GM18505 (cell line): ENCODE results near the gene SLC17A1.
"Not testable (repeated sequence)": the region's sequence is repeated elsewhere in the genome, so short reads cannot be mapped to it uniquely, and the experiment has no call there.

Source experiments
- ATAC-seq: cut with Tn5 transposase; IDR thresholded peaks from one replicate; pipeline ENCODE4 v1.9.1; 2021; ENCODE audit not compliant: unreplicated experiment
- POLR2A ChIP-seq: IDR thresholded peaks from 4 replicates; pipeline ENCODE4 v1.6.1; 2011; ENCODE audit warnings: borderline replicate concordance; ENCODE audit not compliant: insufficient read depth, insufficient read length; ENCODE audit errors: extremely low read depth

Gene SLC17A1

DNA sequence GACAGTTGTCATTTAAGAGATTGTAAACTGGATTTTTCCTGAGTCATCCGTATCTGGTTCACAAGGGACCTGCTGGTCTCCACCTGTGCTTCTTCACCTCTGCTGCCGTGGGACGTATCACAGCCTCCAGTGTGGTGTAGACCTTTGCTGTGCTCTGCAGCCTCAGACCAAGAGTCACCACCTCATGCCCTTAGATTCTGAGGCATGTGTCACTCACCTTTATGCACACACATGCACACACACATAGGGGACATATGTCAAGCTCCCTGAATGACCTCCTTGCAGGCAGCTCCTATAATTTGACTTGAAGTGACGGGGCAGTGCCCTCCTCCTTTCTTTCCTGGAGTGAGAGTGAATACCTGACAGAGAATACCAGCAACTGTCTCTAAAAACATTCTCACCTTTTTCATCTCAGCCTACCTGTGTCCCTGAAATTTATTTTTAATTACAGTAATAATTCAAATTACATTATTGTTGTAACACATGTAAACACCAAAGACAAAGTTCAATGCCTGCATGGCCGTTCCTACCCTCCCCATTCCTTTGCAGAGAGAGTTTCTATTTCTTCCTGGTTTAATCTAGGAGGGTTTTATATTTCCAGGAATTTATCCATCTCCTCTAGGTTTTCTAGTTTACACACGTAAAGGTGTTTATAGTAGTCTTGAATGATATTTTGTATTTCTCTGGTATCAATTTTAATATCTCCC is 73.8 kb downstream of the SLC17A1 start:
- no peak for TF ChIP-seq POLR2A
- no peak for ATAC-seq

GRCh38 chr6:25756382-25757363 is 75.2 kb downstream of the SLC17A1 start:
- no peak for TF ChIP-seq POLR2A
- ATAC-seq = no peak

DNA sequence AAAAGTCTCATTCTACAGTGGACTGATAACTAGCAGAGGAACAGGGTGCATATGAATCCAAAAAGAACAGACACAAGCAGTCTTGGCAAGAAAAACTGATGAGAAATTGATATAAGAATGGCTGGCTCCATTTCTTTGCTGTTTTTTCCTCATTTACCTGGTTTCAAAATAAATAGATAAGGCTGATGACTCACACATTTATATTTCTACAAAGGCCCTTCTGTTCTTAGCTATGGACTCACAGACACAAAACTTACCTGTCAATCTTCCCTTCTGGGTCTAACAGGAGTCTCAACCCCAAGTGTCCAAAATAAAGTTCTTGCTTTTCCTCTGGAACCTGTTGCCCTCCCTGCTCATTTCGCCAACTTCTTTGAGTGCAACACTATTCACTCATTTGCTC is 76.4 kb downstream of the SLC17A1 start:
- ATAC-seq = no peak
- TF ChIP-seq POLR2A = no peak

DNA sequence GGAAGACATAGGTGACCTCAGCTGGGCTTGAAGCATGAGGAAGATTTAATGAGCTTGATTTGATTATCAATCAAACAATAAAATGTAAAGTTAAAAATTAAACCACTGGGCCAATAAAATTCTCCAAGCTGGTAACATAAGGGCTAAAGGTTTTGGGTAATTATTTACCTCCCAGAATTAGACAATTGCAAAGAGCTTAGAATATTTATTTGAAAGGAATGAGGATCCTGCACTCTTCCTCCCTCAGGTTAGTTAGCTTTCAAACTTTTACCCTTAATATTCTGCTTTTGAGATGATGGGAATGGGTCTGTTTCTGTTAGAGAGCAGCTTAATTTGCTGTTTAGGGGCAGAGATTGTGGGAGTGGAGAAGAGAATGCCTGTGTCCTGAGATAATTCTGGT is 77.3 kb downstream of the SLC17A1 start, which contains the start of gene SLC17A4:
TSS of gene SLC17A4 (plus strand) at position 208 of the 400 bp plus-strand sequence. CDS start 7,221 bp downstream, outside the sequence.
- ATAC-seq = no peak
- no peak for TF ChIP-seq POLR2A

DNA sequence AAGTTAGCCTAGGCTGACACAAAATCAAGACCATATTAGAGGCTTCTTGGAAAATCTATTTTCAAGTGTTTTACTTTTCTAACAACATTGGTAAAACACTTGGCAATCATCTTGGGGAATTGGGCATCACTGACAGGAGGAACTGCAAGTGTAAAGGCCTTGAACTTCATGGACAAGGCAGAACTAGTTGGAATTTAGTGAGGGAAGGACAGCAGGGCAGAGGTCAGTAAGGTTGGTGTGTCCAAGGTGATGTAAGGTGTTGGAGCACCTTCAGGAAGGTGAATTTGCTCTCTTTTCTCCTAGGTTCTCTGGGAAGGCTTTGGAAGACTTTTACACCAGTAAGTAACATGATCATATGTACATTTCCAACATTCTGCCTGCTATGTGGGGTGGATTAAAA is 78.8 kb downstream of the SLC17A1 start:
- TF ChIP-seq POLR2A = no peak
- no peak for ATAC-seq

DNA sequence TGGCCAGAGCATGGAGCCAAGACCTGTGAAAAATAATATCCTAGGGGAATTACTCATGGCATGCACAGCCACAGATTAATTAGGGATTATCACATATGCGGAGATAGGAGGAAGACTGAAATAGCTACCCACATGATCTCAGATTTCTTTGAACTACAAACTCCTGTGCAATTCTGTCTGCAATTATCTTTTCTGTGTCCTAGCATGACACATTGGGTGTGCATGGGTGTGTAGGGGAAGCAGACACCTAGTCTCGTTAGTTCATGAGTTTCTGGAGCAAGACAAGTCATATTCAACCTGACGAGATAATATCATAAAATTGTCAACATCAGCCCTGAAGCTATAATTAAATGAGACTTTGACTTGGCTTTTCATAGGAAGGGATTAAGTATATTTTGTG is 80.9 kb downstream of the SLC17A1 start:
- no peak for TF ChIP-seq POLR2A
- no peak for ATAC-seq

- ATAC-seq = no peak
- no peak for TF ChIP-seq POLR2A
Measured at GRCh38 chr6:25749837-25750236, 82.0 kb downstream of the SLC17A1 start.

DNA sequence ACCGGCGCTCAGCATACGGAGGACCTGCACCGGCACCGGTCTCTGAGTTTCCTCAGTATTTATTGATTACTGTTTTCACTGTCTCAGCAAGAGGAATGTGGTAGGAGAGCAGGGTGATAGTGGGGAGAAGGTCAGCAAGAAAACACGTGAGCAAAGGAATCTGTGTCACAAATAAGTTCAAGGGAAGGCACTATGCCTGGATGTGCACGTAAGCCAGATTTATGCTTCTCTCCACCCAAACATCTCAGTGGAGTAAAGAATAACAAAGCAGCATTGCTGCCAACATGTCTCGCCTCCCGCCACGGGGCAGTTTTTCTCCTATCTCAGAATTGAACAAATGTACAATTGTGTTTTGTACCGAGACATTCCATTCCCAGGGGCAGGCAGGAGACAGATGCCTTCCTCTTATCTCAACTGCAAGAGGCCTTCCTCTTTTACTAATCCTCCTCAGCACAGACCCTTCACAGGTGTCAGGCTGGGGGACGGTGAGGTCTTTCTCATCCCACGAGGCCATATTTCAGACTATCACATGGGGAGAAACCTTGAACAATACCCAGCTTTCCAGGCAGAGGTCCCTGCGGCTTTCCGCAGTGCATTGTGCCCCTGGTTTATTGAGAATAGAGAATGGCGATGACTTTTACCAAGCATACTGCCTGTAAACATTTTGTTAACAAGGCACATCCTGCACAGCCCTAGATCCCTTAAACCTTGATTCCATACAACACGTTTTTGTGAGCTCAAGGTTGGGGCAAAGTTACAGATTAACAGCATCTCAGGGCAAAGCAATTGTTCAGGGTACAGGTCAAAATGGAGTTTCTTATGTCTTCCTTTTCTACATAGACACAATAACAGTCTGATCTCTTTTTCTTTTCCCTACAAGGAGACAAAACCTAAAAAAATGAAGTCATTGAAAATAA is 83.0 kb downstream of the SLC17A1 start:
- not testable (repeated sequence) for ATAC-seq

GRCh38 chr6:25748049-25748448 is 83.8 kb downstream of the SLC17A1 start:
- ATAC-seq = no peak
- TF ChIP-seq POLR2A = no peak

GRCh38 chr6:25747477-25747876 is 84.4 kb downstream of the SLC17A1 start:
- no peak for TF ChIP-seq POLR2A
- ATAC-seq = no peak

DNA sequence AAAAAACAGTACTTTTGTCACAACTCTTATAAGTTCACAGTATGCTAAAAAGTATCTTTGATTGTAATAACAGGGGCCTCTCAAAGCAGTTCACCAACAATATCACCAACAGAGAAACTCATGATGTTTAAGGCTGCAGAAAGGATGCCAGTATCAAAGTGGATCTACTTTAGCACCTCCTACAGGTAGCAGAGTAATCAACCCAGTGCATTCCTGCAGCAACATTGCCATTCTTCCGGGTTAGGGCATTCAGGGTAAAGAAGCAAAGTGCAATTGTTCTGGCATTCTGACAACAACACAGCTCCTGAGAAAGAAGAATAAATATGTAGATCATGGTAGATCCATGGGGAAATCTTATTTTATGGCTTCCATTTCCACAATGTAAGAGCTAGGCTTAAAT is 84.9 kb downstream of the SLC17A1 start:
- no peak for ATAC-seq
- TF ChIP-seq POLR2A = no peak

DNA sequence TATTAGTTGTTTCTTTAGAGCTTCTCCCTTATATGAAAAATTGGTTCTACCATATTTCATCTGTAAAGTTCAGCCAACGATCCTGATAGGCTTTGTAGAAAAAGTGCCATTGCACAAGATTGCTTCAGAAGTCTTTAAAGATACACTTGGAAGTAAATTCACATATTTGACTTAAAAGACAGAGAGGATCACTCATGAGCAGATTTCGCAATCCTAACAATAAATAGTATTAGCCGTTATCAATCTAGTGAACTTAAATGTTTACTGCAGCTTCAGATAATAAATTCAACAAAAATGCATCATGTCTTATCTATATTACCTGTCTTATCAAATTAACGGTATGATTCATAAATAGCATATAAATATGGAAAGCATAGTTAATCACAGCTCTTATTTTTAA is 86.0 kb downstream of the SLC17A1 start:
- TF ChIP-seq POLR2A = no peak
- ATAC-seq = no peak

DNA sequence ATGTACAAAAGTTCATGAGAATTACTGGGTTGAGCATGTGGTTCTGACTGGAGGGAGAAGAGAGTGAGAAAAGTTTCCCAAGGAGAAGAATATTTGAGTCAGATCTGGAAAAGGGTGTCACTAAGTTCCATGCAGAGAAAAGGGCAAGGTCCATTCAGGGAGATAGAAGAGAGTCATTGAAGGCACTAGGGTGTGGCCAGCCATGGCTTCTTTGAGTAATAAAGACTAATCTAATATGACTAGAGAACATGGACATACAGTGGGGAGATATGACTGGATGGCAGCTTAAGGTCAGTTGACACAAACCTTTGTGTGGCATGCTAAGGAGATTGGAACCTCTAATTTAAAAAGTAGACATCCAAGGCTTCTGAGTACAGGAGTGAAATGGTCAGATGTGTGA is 88.0 kb downstream of the SLC17A1 start:
- no peak for ATAC-seq
- TF ChIP-seq POLR2A = no peak
